ENCODE results near the gene SP3. TPM values are rescaled to one million over a fixed set of nuclear protein-coding genes. Genes with fewer than 3 reads are reported as not detected.
A peak's percentile ranks its signal among the peaks of the same experiment; 100 is the strongest.

Gene SP3
- polyA plus RNA-seq, 3 donors = 44.8 to 66.2 (median 54.2) TPM

DNA sequence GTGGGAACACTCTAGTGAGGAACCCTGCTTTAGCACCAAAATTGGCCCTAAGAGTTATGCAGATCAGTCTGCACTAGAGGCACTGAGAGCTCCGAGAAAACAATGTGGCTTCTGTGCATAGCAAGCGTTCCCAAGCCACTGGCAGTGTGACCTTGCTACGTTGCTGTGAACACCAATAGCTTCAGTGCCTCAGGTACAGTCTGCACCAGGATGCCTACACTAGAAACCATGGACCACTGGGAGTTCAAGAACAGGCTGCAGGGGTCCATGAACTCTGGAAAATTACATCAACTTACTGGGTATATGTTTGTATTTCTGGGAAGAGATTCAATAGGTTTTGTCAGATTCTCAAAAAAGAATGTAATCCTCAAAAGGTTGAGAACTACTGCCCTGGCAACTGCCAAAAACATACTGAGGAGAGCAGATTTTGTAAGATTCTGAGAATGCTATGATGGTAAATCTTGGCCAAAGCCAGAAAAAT, 18.3 kb upstream of the SP3 start:
- TF ChIP-seq, protein P1, sequence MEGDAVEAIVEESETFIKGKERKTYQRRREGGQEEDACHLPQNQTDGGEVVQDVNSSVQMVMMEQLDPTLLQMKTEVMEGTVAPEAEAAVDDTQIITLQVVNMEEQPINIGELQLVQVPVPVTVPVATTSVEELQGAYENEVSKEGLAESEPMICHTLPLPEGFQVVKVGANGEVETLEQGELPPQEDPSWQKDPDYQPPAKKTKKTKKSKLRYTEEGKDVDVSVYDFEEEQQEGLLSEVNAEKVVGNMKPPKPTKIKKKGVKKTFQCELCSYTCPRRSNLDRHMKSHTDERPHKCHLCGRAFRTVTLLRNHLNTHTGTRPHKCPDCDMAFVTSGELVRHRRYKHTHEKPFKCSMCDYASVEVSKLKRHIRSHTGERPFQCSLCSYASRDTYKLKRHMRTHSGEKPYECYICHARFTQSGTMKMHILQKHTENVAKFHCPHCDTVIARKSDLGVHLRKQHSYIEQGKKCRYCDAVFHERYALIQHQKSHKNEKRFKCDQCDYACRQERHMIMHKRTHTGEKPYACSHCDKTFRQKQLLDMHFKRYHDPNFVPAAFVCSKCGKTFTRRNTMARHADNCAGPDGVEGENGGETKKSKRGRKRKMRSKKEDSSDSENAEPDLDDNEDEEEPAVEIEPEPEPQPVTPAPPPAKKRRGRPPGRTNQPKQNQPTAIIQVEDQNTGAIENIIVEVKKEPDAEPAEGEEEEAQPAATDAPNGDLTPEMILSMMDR (IDR thresholded peaks at IDR 0.05) = no peak
- Histone ChIP-seq H3K9ac (ENCODE audit: insufficient read depth, low read length, poor library complexity, severe bottlenecking) (no peak overlapping the region), H3K9me3 (replicated peaks in 1 of 2; ENCODE audit: control insufficient read depth in 1 of 2, insufficient read depth in 1 of 2, low read length in 2 of 2) (no peaks in the 10 kb centered on the region), H3K4me1 (ENCODE audit: control insufficient read depth in 1 of 2, insufficient read depth in 2 of 2, low read length in 2 of 2) (peaks cover 17 to 18% of the 10 kb centered on the region in 2 donors), H2AFZ (ENCODE audit: insufficient read depth, low read depth, low read length, poor library complexity, severe bottlenecking) (no peak overlapping the region), H4K20me1 (ENCODE audit: insufficient read depth, low read length) (no peaks in the 10 kb centered on the region), H3K36me3 (replicated peaks in 1 of 2; ENCODE audit: control insufficient read depth in 1 of 2, insufficient read depth in 2 of 2, low read length in 2 of 2) (no peaks in the 10 kb centered on the region), H3K27ac (ENCODE audit: low read depth in 1 of 2, low read length in 2 of 2) (no peak overlapping the region), H3K4me3 (replicated peaks in 1 of 3; ENCODE audit: low read depth in 2 of 3, low read length in 3 of 3) (no peak overlapping the region), H3K79me2 (ENCODE audit: insufficient read depth, low read length) (no peaks in the 10 kb centered on the region), H3K27me3 (ENCODE audit: control insufficient read depth in 2 of 2, insufficient read depth in 2 of 2, low read length in 2 of 2) (no peaks in the 10 kb centered on the region), H3K4me2 (replicated peaks; ENCODE audit: extremely low read depth, low read length, poor library complexity, severe bottlenecking) (no peak overlapping the region)
- Mint-ChIP-seq H3K4me3 (no peak overlapping the region), H3K27me3 (ENCODE audit: low read depth in 3 of 3) (peaks cover 0 to 1% (median 1%) of the 10 kb centered on the region in 3 donors), H3K4me1 (peaks cover 21% of the 10 kb centered on the region), H3K9me3 (no peaks in the 10 kb centered on the region), H3K36me3 (no peaks in the 10 kb centered on the region), H3K27ac (peak overlapping the region in 1 of 7 donors; percentile 32)
- WGBS (ENCODE audit: insufficient coverage) = 100% methylated on average over 3 of the region's 3 CpGs
- DNase-seq = no peak
- intact Hi-C loops (cut with micrococcal nuclease) = no loop called here

DNA sequence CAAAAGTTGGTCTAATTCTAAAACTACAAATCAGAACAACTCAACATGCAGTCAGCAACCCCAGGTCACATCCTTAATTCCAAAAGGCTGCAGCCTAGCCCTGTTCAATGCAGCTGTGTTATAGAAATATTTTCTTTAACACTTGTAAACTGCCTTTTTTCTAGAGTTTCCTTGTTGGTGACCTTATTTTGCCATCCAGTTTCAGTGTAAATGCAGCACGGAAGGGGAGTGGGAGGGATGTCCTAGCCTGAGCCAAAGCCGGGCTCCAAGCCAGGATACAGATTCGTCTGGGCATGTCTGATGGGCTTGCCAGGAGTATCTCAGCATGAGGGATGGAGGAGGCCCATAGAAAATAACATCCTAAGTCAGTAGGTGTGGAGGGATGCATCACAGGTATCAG, 17.7 kb upstream of the SP3 start:
- Histone ChIP-seq H3K79me2 (ENCODE audit: insufficient read depth, low read length) (no peaks in the 10 kb centered on the region), H3K27ac (ENCODE audit: low read depth in 1 of 2, low read length in 2 of 2) (no peak overlapping the region), H3K27me3 (ENCODE audit: control insufficient read depth in 2 of 2, insufficient read depth in 2 of 2, low read length in 2 of 2) (no peaks in the 10 kb centered on the region), H2AFZ (ENCODE audit: insufficient read depth, low read depth, low read length, poor library complexity, severe bottlenecking) (no peak overlapping the region), H3K4me2 (replicated peaks; ENCODE audit: extremely low read depth, low read length, poor library complexity, severe bottlenecking) (no peak overlapping the region), H3K9ac (ENCODE audit: insufficient read depth, low read length, poor library complexity, severe bottlenecking) (no peak overlapping the region), H4K20me1 (ENCODE audit: insufficient read depth, low read length) (no peaks in the 10 kb centered on the region), H3K4me1 (ENCODE audit: control insufficient read depth in 1 of 2, insufficient read depth in 2 of 2, low read length in 2 of 2) (peaks cover 17 to 18% of the 10 kb centered on the region in 2 donors), H3K36me3 (replicated peaks in 1 of 2; ENCODE audit: control insufficient read depth in 1 of 2, insufficient read depth in 2 of 2, low read length in 2 of 2) (no peaks in the 10 kb centered on the region), H3K9me3 (replicated peaks in 1 of 2; ENCODE audit: control insufficient read depth in 1 of 2, insufficient read depth in 1 of 2, low read length in 2 of 2) (no peaks in the 10 kb centered on the region), H3K4me3 (replicated peaks in 1 of 3; ENCODE audit: low read depth in 2 of 3, low read length in 3 of 3) (no peak overlapping the region)
- Mint-ChIP-seq H3K36me3 (no peaks in the 10 kb centered on the region), H3K27ac (peak overlapping the region in 1 of 7 donors; percentile 5), H3K4me1 (peaks cover 21% of the 10 kb centered on the region), H3K27me3 (ENCODE audit: low read depth in 3 of 3) (peaks cover 0 to 1% (median 1%) of the 10 kb centered on the region in 3 donors), H3K9me3 (no peaks in the 10 kb centered on the region), H3K4me3 (no peak overlapping the region)
- TF ChIP-seq, protein P1 (IDR thresholded peaks at IDR 0.05) = no peak
- WGBS (ENCODE audit: insufficient coverage) = 100% methylated on average over 2 of the region's 3 CpGs
- no peak for DNase-seq
- intact Hi-C loops (cut with micrococcal nuclease) = no loop called here

All from CD14-positive monocyte (primary cell).